SK-N-MC (cell line): ENCODE data around the gene MYL3.

Experiments used
- EZH2 ChIP-seq: fragments of 200-600 bp; sonication (generic); IDR thresholded peaks from one replicate; pipeline ENCODE4 v1.6.1; 2017; ENCODE audit warnings: antibody characterized with exemption
- FOXP2 ChIP-seq: optimal IDR thresholded peaks from 2 replicates; pipeline ENCODE3; 2011; ENCODE audit warnings: mild to moderate bottlenecking, moderate library complexity; ENCODE audit not compliant: insufficient read depth; ENCODE audit errors: extremely low read length, control extremely low read depth
- POLR2AphosphoS5 ChIP-seq: IDR thresholded peaks from 2 replicates; pipeline ENCODE4 v1.6.1; 2012; ENCODE audit warnings: mild to moderate bottlenecking, low read depth, low read length, borderline replicate concordance

DNA sequence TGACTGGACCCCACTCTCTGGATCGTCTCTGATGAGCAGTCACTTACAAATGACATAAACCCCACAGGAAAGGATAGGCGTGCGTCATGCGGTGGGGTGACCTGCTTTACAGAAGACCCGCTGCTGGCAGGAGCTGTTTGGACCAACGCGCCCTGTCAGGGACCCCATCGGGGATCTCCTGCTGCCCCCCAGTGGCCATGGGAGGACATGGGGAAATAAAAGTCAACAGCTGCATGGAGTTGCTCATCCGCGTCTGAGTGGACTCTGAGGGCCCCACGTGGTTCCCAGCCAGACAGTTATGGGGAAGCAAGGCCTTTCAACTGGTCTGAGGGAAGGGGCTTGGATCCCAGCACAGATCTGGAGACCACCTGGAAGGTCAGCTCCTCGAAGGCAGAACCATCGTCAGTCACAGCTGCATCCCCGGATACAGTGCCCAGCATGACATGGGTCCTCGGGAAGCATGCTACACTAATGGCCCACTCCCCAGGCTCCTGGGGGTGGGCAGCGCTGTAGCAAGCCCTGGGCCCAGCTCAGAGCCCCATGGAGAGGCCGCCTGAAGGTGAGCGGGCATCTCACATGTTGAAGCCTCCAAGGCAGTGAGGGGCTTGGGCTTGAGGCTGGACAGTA, 46.4 kb upstream of the MYL3 start:
- TF ChIP-seq POLR2AphosphoS5: no peak
- TF ChIP-seq EZH2: no peak
- TF ChIP-seq FOXP2: no peak
